Measurements from ENCODE around the gene HOXC12. TPM values are rescaled to one million over a fixed set of nuclear protein-coding genes. Genes with fewer than 3 reads are reported as not detected.

HOXC12 gene
- total RNA-seq, 2 donors from 2014 or later, result not detected

- DNase-seq (ENCODE audit: low spot score) (no peak), ATAC-seq (no peak)
- Mint-ChIP-seq H3K4me1 (ENCODE audit: low read depth in 2 of 2) (peaks cover 0 to 7% of the 10 kb centered on the region in 2 donors), H3K27me3 (peaks cover 71 to 84% of the 10 kb centered on the region in 2 donors), H3K27ac (no peak overlapping the region), H3K9me3 (no peaks in the 10 kb centered on the region), H3K36me3 (no peaks in the 10 kb centered on the region), H3K4me3 (no peak overlapping the region)
These were observed 17.6 kb upstream of the HOXC12 start for GRCh38 chr12:53937099-53937498.

GRCh38 chr12:53937596-53938325, 16.9 kb upstream of the HOXC12 start:
- H3K4me1 Mint-ChIP-seq (ENCODE audit: low read depth in 2 of 2), result peaks cover 0 to 7% of the 10 kb centered on the region in 2 donors
- no peak overlapping the region for H3K4me3 Mint-ChIP-seq
- no peaks in the 10 kb centered on the region for H3K36me3 Mint-ChIP-seq
- no peaks in the 10 kb centered on the region for H3K9me3 Mint-ChIP-seq
- DNase-seq (ENCODE audit: low spot score) (no peak), ATAC-seq (no peak)
- H3K27me3 Mint-ChIP-seq, result peaks cover 69 to 84% of the 10 kb centered on the region in 2 donors
- no peak overlapping the region for H3K27ac Mint-ChIP-seq

- Mint-ChIP-seq H3K4me3 (no peak within 1 kb of the TSS), H3K9me3 (no peaks in the 10 kb centered on the region), H3K36me3 (no peaks in the 10 kb centered on the region), H3K27me3 (peaks cover 68 to 84% of the 10 kb centered on the region in 2 donors), H3K27ac (no peak within 1 kb of the TSS), H3K4me1 (ENCODE audit: low read depth in 2 of 2) (peaks cover 0 to 7% of the 10 kb centered on the region in 2 donors)
- peak; percentile 52 to 62 for ATAC-seq
- DNase-seq (ENCODE audit: low spot score), result no peak
These were observed 16.2 kb upstream of the HOXC12 start, which contains the start of gene HOXC13 for GRCh38 chr12:53938326-53939140. TSS of gene HOXC13 (plus strand) at chr12:53938831. CDS start at chr12:53938907, 76 bp downstream.

- DNase-seq (ENCODE audit: low spot score) (no peak), ATAC-seq (no peak)
- Mint-ChIP-seq H3K4me1 (ENCODE audit: low read depth in 2 of 2) (peaks cover 0 to 7% of the 10 kb centered on the region in 2 donors), H3K27ac (no peak overlapping the region), H3K9me3 (no peaks in the 10 kb centered on the region), H3K27me3 (peaks cover 67 to 84% of the 10 kb centered on the region in 2 donors), H3K4me3 (no peak overlapping the region), H3K36me3 (no peaks in the 10 kb centered on the region)
These were observed 15.3 kb upstream of the HOXC12 start for GRCh38 chr12:53939141-53940108.

DNA sequence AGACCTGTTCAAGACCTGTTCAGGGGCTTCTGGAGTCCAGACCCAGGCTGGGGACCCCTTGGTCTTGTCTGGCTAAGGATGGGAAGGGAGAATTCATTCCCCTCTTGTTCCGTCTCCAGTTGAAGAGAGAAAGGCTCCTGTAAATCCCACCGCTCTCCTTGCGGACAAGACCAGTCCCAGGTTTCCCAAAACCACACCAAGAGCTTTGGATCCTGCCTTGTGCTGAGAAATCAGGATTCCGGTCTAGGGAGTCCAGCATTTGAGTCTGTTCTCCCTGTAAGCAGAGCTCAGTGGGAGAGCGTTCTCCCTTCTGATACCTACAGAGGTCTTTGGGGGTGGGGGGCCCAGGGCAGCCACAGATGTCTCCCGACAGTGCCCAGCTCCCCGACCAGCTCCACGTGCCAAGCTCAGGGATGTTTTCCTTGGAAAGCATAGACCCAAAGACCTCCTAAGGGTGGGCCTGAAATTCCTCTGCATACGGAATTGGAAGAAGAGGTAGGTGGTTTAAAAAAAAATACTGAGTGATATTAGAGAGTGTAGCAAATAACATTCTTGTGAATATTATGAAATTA, 14.2 kb upstream of the HOXC12 start:
- H3K27me3 Mint-ChIP-seq, result peaks cover 65 to 84% of the 10 kb centered on the region in 2 donors
- DNase-seq (ENCODE audit: low spot score) (no peak), ATAC-seq (no peak)
- H3K36me3 Mint-ChIP-seq, result no peaks in the 10 kb centered on the region
- H3K4me3 Mint-ChIP-seq, result no peak overlapping the region
- H3K4me1 Mint-ChIP-seq (ENCODE audit: low read depth in 2 of 2), result peaks cover 0 to 7% of the 10 kb centered on the region in 2 donors
- no peak overlapping the region for H3K27ac Mint-ChIP-seq
- no peaks in the 10 kb centered on the region for H3K9me3 Mint-ChIP-seq

DNA sequence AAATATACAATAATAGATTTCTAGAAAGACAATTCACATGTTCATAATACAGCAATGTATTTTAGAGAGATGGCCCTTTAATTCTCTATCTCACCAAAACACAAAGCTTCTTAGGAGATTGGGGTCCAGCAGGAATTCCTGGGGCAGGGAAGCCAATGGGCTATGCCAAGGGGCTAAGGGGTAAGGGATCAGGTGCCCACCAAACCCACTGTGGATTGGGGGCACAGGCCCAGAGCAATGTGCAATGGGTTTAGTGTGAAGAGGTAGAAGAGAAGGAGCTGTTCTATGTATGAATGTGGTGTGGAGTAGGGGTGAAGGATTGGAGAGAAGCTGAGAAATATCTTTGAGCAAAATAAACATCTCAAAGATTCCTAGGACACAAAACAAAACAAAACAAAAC, 13.5 kb upstream of the HOXC12 start:
- ATAC-seq (no peak), DNase-seq (ENCODE audit: low spot score) (no peak)
- Mint-ChIP-seq H3K9me3 (no peaks in the 10 kb centered on the region), H3K4me3 (no peak overlapping the region), H3K27me3 (peaks cover 65 to 84% of the 10 kb centered on the region in 2 donors), H3K4me1 (ENCODE audit: low read depth in 2 of 2) (peaks cover 4% of the 10 kb centered on the region in 2 donors), H3K27ac (no peak overlapping the region), H3K36me3 (no peaks in the 10 kb centered on the region)

DNA sequence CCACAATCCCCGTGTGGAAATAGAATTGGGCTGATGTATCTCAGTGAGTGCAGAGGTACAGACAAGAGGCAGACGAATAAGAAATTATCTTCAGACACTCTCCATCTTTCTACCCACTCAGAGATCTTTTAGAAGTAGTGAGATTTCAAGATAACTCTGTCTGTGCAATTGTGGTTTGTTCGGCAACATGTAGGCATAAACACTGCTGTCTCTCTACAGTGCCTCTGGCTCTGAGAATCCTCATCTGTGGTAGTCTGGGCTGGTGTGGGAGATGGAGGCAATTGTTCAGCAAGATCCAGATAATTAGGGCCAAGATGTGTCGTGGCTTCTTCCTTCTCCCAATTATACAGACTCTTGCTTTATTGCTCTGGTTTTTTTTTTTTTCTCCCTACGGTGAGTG, 13.0 kb upstream of the HOXC12 start:
- Mint-ChIP-seq H3K4me1 (ENCODE audit: low read depth in 2 of 2) (peaks cover 4% of the 10 kb centered on the region in 2 donors), H3K27ac (no peak overlapping the region), H3K9me3 (no peaks in the 10 kb centered on the region), H3K36me3 (no peaks in the 10 kb centered on the region), H3K4me3 (no peak overlapping the region), H3K27me3 (peaks cover 68 to 84% of the 10 kb centered on the region in 2 donors)
- ATAC-seq (no peak), DNase-seq (ENCODE audit: low spot score) (no peak)

- Mint-ChIP-seq H3K9me3 (no peaks in the 10 kb centered on the region), H3K4me1 (ENCODE audit: low read depth in 2 of 2) (peaks cover 4% of the 10 kb centered on the region in 2 donors), H3K4me3 (no peak overlapping the region), H3K36me3 (no peaks in the 10 kb centered on the region), H3K27ac (no peak overlapping the region), H3K27me3 (peaks cover 63 to 77% of the 10 kb centered on the region in 2 donors)
- ATAC-seq, result no peak
- DNase-seq (ENCODE audit: low spot score), result no peak
These were observed 12.2 kb upstream of the HOXC12 start for GRCh38 chr12:53942467-53942997.

- Mint-ChIP-seq H3K4me1 (ENCODE audit: low read depth in 2 of 2) (peaks cover 2 to 4% of the 10 kb centered on the region in 2 donors), H3K4me3 (no peak overlapping the region), H3K9me3 (no peaks in the 10 kb centered on the region), H3K27ac (no peak overlapping the region), H3K27me3 (peaks cover 68 to 85% of the 10 kb centered on the region in 2 donors), H3K36me3 (no peaks in the 10 kb centered on the region)
- DNase-seq (ENCODE audit: low spot score), result no peak
- ATAC-seq, result no peak
These were observed 10.5 kb upstream of the HOXC12 start for GRCh38 chr12:53944209-53944608.

DNA sequence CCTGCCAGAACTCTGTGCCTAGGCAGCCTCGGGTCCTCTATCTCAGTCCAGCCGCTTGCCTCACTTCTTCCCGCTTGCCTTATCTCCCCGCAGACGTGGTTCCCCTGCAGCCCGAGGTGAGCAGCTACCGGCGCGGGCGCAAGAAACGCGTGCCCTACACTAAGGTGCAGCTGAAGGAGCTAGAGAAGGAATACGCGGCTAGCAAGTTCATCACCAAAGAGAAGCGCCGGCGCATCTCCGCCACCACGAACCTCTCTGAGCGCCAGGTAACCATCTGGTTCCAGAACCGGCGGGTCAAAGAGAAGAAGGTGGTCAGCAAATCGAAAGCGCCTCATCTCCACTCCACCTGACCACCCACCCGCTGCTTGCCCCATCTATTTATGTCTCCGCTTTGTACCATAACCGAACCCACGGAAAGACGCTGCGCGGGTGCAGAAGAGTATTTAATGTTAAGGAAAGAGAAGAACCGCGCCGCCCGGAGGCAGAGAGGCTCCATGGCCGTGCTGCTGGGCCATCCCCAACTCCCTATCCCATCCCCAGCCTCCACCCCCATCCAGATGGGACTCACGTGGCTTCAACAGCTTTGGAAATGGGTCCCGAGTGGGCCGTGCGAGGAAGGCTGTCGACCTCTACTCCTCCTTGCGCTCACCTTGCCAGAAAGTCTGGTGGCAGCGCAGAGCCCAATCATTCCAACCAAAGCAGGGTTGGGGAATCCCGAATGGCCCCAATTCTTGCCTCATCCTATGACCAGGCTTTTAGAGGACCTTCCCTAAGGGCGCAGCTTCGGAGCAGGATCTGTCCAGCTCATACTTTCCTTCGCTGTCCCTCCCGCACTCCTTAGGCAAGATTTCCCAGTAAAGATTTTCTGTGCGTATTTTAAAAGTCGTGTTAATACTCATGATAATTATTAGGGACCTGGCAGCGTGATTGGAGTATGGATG, 9.5 kb upstream of the HOXC12 start:
- no peak overlapping the region for H3K27ac Mint-ChIP-seq
- no peak for ATAC-seq

GRCh38 chr12:53947743-53948142, 7.0 kb upstream of the HOXC12 start:
- no peak for ATAC-seq
- Mint-ChIP-seq H3K36me3 (no peaks in the 10 kb centered on the region), H3K27me3 (peaks cover 65 to 73% of the 10 kb centered on the region in 2 donors), H3K27ac (no peak overlapping the region), H3K4me1 (ENCODE audit: low read depth in 2 of 2) (peaks cover 4 to 5% of the 10 kb centered on the region in 2 donors), H3K4me3 (no peak overlapping the region), H3K9me3 (no peaks in the 10 kb centered on the region)
- DNase-seq (ENCODE audit: low spot score), result no peak

More for the DNA sequence above, 9.5 kb upstream of the HOXC12 start:
- Mint-ChIP-seq H3K4me3 (no peak overlapping the region), H3K4me1 (ENCODE audit: low read depth in 2 of 2) (peaks cover 2 to 4% of the 10 kb centered on the region in 2 donors), H3K27me3 (peaks cover 67 to 81% of the 10 kb centered on the region in 2 donors), H3K9me3 (no peaks in the 10 kb centered on the region), H3K36me3 (no peaks in the 10 kb centered on the region)
- DNase-seq (ENCODE audit: low spot score), result no peak

All from natural killer cell treated with Interleukin-12 subunit alpha and Interleukin-12 subunit beta and Interleukin-15 and Interleukin-18, amount 100 ng/mL, for 72 hours (primary cell).